ENCODE measurements around the gene C1QL2.

C1QL2 gene

DNA sequence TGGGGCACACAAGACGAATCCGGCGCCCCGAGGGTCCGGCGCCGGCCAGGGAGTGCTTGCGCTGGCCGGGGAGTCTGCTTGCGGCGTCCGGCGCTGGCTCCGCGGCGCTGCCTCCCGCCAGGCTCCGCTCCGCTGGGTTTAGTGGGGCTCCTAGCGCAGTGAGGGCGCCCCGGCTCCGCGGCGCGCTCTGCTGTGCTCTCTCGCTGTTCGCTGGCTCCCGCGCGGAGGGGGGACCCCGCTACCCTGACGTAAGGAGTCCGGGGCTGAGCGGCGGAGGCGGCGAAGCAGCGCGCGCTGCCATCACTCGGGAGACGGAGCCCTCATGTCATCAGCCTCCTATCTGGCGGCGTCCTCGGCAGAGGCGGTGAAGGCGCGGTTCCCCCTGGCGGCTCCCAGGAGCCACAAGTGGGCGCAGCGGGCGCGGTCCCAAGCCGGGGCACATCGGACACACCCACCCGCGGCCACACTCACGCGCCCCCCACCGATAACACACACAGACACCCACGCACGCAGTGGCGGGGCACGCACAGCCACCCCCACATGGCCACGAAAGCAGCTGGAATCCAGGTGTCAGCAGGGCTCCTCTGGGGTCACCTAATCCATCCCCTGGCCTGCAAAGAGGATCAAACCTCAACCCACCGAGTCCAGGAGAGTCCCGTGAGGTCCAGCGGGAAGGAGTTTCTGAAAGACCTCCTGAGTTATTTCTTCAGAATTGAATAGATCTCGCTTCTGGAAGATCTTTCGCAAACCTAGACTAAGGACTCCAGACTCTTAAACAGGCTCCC, at the start of gene C1QL2:
Gene C1QL2 (minus strand): TSS at position 189 of the 785 bp plus-strand sequence. CDS start 482 bp downstream, outside the sequence.
- CTCF ChIA-PET, result interaction anchor here (0.6 kb wide), 1 partner anchor 30 kb away, joined by 3 read pairs; no protein-coding TSS in a partner anchor
- TF ChIP-seq FOXM1 (IDR thresholded peaks at IDR 0.05; ENCODE audit: borderline replicate concordance) (no peak), ARNT (IDR thresholded peaks at IDR 0.05) (no peak), NFRKB (IDR thresholded peaks at IDR 0.05) (no peak)
- TF ChIP-seq, protein P1, sequence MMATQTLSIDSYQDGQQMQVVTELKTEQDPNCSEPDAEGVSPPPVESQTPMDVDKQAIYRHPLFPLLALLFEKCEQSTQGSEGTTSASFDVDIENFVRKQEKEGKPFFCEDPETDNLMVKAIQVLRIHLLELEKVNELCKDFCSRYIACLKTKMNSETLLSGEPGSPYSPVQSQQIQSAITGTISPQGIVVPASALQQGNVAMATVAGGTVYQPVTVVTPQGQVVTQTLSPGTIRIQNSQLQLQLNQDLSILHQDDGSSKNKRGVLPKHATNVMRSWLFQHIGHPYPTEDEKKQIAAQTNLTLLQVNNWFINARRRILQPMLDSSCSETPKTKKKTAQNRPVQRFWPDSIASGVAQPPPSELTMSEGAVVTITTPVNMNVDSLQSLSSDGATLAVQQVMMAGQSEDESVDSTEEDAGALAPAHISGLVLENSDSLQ (IDR thresholded peaks at IDR 0.05), result no peak
- DNase-seq (ENCODE audit: extremely low spot score), result peak; percentile 36
- POLR2A ChIA-PET, result no interaction called here

DNA sequence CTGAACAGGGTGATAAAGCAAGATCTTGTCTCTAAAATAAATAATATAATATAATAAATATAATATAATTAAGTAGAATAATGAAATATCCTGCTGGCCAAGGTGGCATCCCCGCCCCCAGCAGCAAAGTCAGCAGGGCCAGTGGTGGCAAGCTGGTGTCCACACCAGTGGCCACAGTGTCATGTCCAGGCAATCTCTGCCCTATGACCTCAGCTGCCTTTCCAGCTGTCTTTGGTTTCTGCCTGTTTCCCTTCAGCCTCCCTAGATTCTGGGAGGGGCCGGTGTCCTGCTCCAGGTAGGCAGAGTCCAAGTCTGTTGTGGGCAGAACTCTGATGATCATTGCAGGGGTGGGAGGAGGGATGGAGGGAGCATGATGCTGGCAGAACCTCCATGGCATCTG, 48.9 kb upstream of the C1QL2 start:
- no peak for DNase-seq (ENCODE audit: extremely low spot score)
- POLR2A ChIA-PET, result no interaction called here
- TF ChIP-seq BHLHE40 (IDR thresholded peaks at IDR 0.05; ENCODE audit: borderline replicate concordance) (no peak), SUZ12 (IDR thresholded peaks at IDR 0.05) (no peak), ARNT (IDR thresholded peaks at IDR 0.05) (no peak), LEF1 (IDR thresholded peaks at IDR 0.05; ENCODE audit: borderline replicate concordance) (no peak), ELF4 (IDR thresholded peaks at IDR 0.05) (no peak), SP1 (IDR thresholded peaks at IDR 0.05) (no peak), ZNF384 (IDR thresholded peaks at IDR 0.05) (no peak), FOXK2 (IDR thresholded peaks at IDR 0.05) (no peak)
- TF ChIP-seq, protein P1 (IDR thresholded peaks at IDR 0.05), result no peak
- CTCF ChIA-PET, result no interaction called here

DNA sequence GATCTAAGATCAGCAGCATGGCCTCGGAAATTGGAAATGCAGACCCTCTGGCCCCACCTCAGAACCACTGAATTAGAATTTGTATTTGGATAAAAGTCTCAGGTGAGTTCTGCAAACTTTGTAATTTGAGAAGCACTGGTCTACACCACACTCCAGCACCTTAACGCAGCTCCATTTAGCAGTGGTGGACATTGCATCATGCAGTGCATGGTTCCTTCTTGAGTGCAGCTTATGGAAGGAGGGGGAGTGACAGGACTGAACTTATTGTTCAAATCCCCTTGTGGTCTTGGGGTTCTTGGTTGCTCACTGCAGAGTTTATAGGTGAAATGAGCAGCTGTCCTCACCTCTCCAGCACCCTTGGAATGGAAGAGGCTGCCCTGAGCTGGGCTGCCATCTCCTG, 47.6 kb upstream of the C1QL2 start:
- TF ChIP-seq, protein P1 (IDR thresholded peaks at IDR 0.05), result no peak
- TF ChIP-seq BHLHE40 (IDR thresholded peaks at IDR 0.05; ENCODE audit: borderline replicate concordance) (no peak), FOXK2 (IDR thresholded peaks at IDR 0.05) (no peak), HDGF (IDR thresholded peaks at IDR 0.05; ENCODE audit: borderline replicate concordance) (no peak), CTBP1 (IDR thresholded peaks at IDR 0.05; ENCODE audit: borderline replicate concordance) (no peak), NFRKB (IDR thresholded peaks at IDR 0.05) (no peak), ELF4 (IDR thresholded peaks at IDR 0.05) (no peak)
- CTCF ChIA-PET, result interaction anchor here (0.5 to 0.7 kb wide), 2 partner anchors 18 to 667 kb away, joined by 3 read pairs; no protein-coding TSS in a partner anchor
- POLR2A ChIA-PET, result no interaction called here
- DNase-seq (ENCODE audit: extremely low spot score), result no peak

DNA sequence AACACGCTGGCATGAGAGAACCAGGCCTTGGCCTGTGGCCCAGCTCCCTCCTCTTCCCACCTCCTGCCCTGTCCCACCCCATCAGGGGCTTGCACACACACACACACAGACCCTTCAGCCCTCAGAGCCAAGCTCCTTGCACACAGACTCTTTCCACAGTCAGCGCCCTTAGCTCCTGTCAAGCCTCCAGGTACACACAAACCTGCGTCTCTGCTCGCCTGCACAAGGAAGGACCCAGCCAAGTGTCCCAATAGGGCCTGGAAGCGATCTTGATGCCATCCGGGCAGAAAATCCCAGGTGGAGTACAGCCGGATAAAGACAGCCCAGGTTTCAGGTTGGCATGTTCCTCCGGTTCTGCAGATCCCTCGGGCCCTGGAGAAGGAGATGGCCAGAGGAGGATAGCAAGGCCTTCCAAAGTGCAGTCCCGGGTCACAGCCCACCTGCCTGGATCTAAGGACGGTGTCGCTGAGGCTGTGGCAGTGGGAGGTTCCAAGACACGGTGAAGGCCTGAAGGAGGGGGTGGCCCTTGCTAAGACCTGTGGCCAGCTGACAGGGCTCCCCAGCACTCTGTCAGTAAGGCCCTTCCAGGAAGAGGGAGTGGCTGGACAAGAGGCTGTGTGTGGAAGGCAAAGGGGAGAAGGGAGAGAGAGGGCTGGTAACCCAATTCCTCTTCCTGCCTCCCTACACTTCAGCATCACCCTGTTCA, 46.6 kb upstream of the C1QL2 start:
- DNase-seq (ENCODE audit: extremely low spot score), result no peak
- ChIA-PET CTCF (no interaction called here), POLR2A (no interaction called here)
- TF ChIP-seq ARNT (IDR thresholded peaks at IDR 0.05) (no peak), FOXM1 (IDR thresholded peaks at IDR 0.05; ENCODE audit: borderline replicate concordance) (no peak), SP1 (IDR thresholded peaks at IDR 0.05) (no peak), L3MBTL2 (conservative IDR thresholded peaks at IDR 0.05) (no peak), NFRKB (IDR thresholded peaks at IDR 0.05) (no peak), SUZ12 (IDR thresholded peaks at IDR 0.05) (no peak), HDGF (IDR thresholded peaks at IDR 0.05; ENCODE audit: borderline replicate concordance) (no peak)

DNA sequence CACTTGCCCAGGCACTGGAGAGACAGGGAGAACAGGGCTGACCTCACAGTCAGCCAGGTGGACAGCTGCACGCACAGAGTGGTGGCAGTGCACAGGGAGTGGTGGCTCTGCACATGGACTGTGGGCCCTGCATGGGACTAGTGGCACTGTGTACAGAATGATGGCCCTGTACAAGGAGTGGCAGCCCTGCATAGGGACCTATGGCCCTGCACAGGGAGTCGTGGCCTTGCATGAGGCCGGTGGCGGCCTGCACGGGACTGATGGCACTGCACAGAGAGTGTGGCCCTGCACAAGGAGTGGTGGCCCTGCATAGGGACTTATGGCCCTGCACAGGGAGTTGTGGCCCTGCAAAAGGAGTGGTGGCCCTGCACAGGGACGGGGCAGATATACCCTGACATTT, 46.0 kb upstream of the C1QL2 start:
- TF ChIP-seq FOXK2 (IDR thresholded peaks at IDR 0.05) (no peak), CTBP1 (IDR thresholded peaks at IDR 0.05; ENCODE audit: borderline replicate concordance) (no peak), NFRKB (IDR thresholded peaks at IDR 0.05) (no peak), BHLHE40 (IDR thresholded peaks at IDR 0.05; ENCODE audit: borderline replicate concordance) (no peak), FOXM1 (IDR thresholded peaks at IDR 0.05; ENCODE audit: borderline replicate concordance) (no peak), LEF1 (IDR thresholded peaks at IDR 0.05; ENCODE audit: borderline replicate concordance) (no peak)
- TF ChIP-seq, protein P1 (IDR thresholded peaks at IDR 0.05), result no peak
- CTCF ChIA-PET, result no interaction called here
- POLR2A ChIA-PET, result no interaction called here
- no peak for DNase-seq (ENCODE audit: extremely low spot score)

DNA sequence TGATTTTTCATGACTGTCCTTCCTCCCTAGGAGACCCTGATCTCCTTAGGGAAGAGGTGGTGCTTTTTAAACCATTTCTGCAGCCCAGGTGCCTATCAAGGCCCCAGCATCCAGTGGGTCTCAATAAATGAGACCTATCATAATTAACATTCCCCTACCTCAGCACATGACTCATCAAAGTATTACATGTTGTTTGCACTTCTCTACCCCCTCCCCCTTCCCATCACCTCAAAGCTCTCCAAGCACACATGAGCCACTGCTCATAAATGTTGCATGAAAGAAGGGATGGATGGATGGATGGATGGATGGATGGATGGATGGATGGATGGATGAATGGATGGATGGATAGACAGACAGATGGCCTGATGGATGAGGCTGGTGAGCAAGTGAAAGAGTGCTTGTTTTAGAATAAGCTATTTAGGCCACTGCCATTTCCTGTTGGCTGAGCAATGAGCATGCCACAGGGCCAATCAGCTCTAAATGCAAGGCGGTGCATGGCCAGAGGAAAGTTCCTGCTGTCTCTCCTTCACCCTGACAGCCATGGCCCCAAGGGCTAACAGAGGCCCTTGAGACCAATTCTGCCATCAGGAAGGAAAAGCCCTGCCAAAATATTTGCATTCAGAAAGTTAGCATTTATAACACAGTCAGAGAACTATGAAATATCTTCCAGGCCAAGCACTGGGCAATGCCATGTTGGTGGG, 44.2 kb upstream of the C1QL2 start:
- CTCF ChIA-PET, result interaction anchor here (0.7 kb wide), 2 partner anchors 1822 to 1996 kb away, joined by 3 read pairs; no protein-coding TSS in a partner anchor
- POLR2A ChIA-PET, result no interaction called here
- TF ChIP-seq ARNT (IDR thresholded peaks at IDR 0.05), result no peak
- TF ChIP-seq FOXK2 (IDR thresholded peaks at IDR 0.05), result no peak
- TF ChIP-seq ELF4 (IDR thresholded peaks at IDR 0.05), result no peak
- DNase-seq (ENCODE audit: extremely low spot score), result no peak
